ENCODE data around the gene ANKUB1.

Gene ANKUB1

GRCh38 chr3:149720918-149721317 is 71.4 kb downstream of the ANKUB1 start:
- no peak for TF ChIP-seq CTCF (conservative IDR thresholded peaks at IDR 0.05; ENCODE audit: low read depth, low read length)
- Histone ChIP-seq H3K4me1 (ENCODE audit: low read depth, poor library complexity, severe bottlenecking) (peaks cover 7% of the 10 kb centered on the region), H3K27ac (no peak overlapping the region), H3K4me3 (IDR thresholded peaks at IDR 0.05; ENCODE audit: insufficient read depth, low read depth, low read length) (no peak overlapping the region), H3K36me3 (ENCODE audit: insufficient read depth) (no peaks in the 10 kb centered on the region), H3K4me2 (no peak overlapping the region), H3K79me2 (ENCODE audit: insufficient read depth, low read depth) (no peaks in the 10 kb centered on the region), H4K20me1 (ENCODE audit: insufficient read depth) (no peaks in the 10 kb centered on the region), H3K9ac (no peak overlapping the region), H3K27me3 (ENCODE audit: insufficient read depth, low read depth) (no peaks in the 10 kb centered on the region), H2AFZ (ENCODE audit: low read depth) (no peak overlapping the region)

- Histone ChIP-seq H4K20me1 (ENCODE audit: insufficient read depth) (no peaks in the 10 kb centered on the region), H3K4me2 (peak overlapping the region; percentile 38), H3K27me3 (ENCODE audit: insufficient read depth, low read depth) (no peaks in the 10 kb centered on the region), H3K9ac (no peak overlapping the region), H3K4me3 (IDR thresholded peaks at IDR 0.05; ENCODE audit: insufficient read depth, low read depth, low read length) (no peak overlapping the region), H2AFZ (ENCODE audit: low read depth) (peak overlapping the region; percentile 57; the same call in 1 of the 2 replicates), H3K4me1 (ENCODE audit: low read depth, poor library complexity, severe bottlenecking) (peaks cover 7% of the 10 kb centered on the region), H3K27ac (no peak overlapping the region), H3K36me3 (ENCODE audit: insufficient read depth) (no peaks in the 10 kb centered on the region), H3K79me2 (ENCODE audit: insufficient read depth, low read depth) (no peaks in the 10 kb centered on the region)
- TF ChIP-seq CTCF (conservative IDR thresholded peaks at IDR 0.05; ENCODE audit: low read depth, low read length) = peak; percentile 85
Observed at GRCh38 chr3:149717391-149718056, 74.8 kb downstream of the ANKUB1 start.

GRCh38 chr3:149716984-149717383 is 75.4 kb downstream of the ANKUB1 start:
- no peak for TF ChIP-seq CTCF (conservative IDR thresholded peaks at IDR 0.05; ENCODE audit: low read depth, low read length)
- Histone ChIP-seq H3K27me3 (ENCODE audit: insufficient read depth, low read depth) (no peaks in the 10 kb centered on the region), H3K4me2 (peak overlapping the region; percentile 38), H3K27ac (no peak overlapping the region), H4K20me1 (ENCODE audit: insufficient read depth) (no peaks in the 10 kb centered on the region), H3K4me1 (ENCODE audit: low read depth, poor library complexity, severe bottlenecking) (peaks cover 7% of the 10 kb centered on the region), H3K79me2 (ENCODE audit: insufficient read depth, low read depth) (no peaks in the 10 kb centered on the region), H3K4me3 (IDR thresholded peaks at IDR 0.05; ENCODE audit: insufficient read depth, low read depth, low read length) (no peak overlapping the region), H3K9ac (no peak overlapping the region), H2AFZ (ENCODE audit: low read depth) (peak overlapping the region; percentile 57; the same call in 1 of the 2 replicates), H3K36me3 (ENCODE audit: insufficient read depth) (no peaks in the 10 kb centered on the region)

- Histone ChIP-seq H3K36me3 (ENCODE audit: insufficient read depth) (no peaks in the 10 kb centered on the region), H2AFZ (ENCODE audit: low read depth) (no peak overlapping the region), H3K27me3 (ENCODE audit: insufficient read depth, low read depth) (no peaks in the 10 kb centered on the region), H3K4me3 (IDR thresholded peaks at IDR 0.05; ENCODE audit: insufficient read depth, low read depth, low read length) (no peak overlapping the region), H3K4me1 (ENCODE audit: low read depth, poor library complexity, severe bottlenecking) (peaks cover 7% of the 10 kb centered on the region), H4K20me1 (ENCODE audit: insufficient read depth) (no peaks in the 10 kb centered on the region), H3K27ac (no peak overlapping the region), H3K79me2 (ENCODE audit: insufficient read depth, low read depth) (no peaks in the 10 kb centered on the region), H3K9ac (no peak overlapping the region), H3K4me2 (no peak overlapping the region)
- no peak for TF ChIP-seq CTCF (conservative IDR thresholded peaks at IDR 0.05; ENCODE audit: low read depth, low read length)
Observed at GRCh38 chr3:149715247-149715646, 77.1 kb downstream of the ANKUB1 start.

Data from KMS-11 (cell line).